ELF-1 (cell line): ENCODE measurements around the gene NUTM2E.
"Not testable (repeated sequence)": the region's sequence is repeated elsewhere in the genome, so short reads cannot be mapped to it uniquely, and the experiment has no call there.

ENCODE experiments used
- DNase-seq: peaks from one replicate; pipeline ENCODE4 v3.0.0-alpha.2; 2016; ENCODE audit warnings: low read depth, low spot score

The NUTM2E gene

GRCh38 chr10:79862803-79863202 is 36.3 kb downstream of the NUTM2E start:
- DNase-seq, result not testable (repeated sequence)

GRCh38 chr10:79866903-79867551 is 40.5 kb downstream of the NUTM2E start:
- not testable (repeated sequence) for DNase-seq

DNA sequence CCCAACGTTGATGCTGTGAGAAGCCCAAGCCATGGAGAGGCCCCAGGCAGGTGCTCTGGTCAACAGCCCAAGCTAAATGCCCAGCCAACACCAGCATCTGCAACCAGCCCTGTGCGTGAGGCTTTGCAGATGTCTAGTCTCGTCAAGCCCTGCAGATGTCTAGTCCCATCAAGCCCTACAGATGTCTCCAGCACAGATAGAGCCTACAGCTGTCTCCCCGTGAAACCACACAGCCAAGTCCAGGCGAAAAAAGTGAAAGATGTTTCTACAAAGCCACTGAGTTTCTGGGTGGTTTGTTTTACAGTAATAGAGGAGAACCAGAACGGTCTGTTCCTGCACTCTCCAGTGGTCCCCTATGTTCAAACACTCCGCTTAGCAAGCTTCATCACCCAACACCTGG is 41.5 kb downstream of the NUTM2E start:
- not testable (repeated sequence) for DNase-seq

GRCh38 chr10:79869439-79870097 is 43.0 kb downstream of the NUTM2E start:
- not testable (repeated sequence) for DNase-seq

DNA sequence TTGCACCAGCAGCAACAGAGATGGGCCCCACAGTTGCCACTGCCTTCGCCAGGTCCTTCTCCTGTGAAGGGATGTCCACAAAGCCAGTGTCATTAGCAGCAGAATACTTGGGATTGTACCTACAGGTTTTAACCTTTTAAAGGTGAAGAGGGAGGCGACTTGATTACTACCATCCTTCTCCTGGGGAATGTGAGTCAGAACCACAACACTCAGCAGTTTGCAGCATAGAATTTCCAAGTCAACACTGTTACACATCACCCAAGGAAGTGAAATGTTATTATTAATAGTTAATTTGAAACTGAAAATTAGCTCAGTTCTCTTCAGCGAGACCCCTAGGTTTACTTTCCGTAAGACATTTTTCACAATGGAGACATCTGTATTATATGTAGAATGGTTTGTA is 45.2 kb downstream of the NUTM2E start:
- not testable (repeated sequence) for DNase-seq
